Measurements from ENCODE around the gene SLC6A8.

The SLC6A8 gene

GRCh38 chrX:153641627-153642026, 46.1 kb upstream of the SLC6A8 start:
- no peak overlapping the region for H3K27ac ChIP-seq
- no peak for TF ChIP-seq CTCF (conservative IDR thresholded peaks at IDR 0.05)

- no peak for TF ChIP-seq CTCF (conservative IDR thresholded peaks at IDR 0.05)
- H3K27ac ChIP-seq, result no peak overlapping the region
Measured at GRCh38 chrX:153642051-153642654, 45.6 kb upstream of the SLC6A8 start.

- no peak for TF ChIP-seq CTCF (conservative IDR thresholded peaks at IDR 0.05)
- no peak overlapping the region for H3K27ac ChIP-seq
Measured at GRCh38 chrX:153642655-153643430, 44.9 kb upstream of the SLC6A8 start.

GRCh38 chrX:153643431-153644351, 44.0 kb upstream of the SLC6A8 start:
- peak; percentile 41 for TF ChIP-seq CTCF (conservative IDR thresholded peaks at IDR 0.05)
- H3K27ac ChIP-seq, result no peak overlapping the region

GRCh38 chrX:153644356-153645125, 43.2 kb upstream of the SLC6A8 start:
- TF ChIP-seq CTCF (conservative IDR thresholded peaks at IDR 0.05), result 0 out of 2 replicates have a peak, but pooled peaks have one; percentile 0
- H3K27ac ChIP-seq, result no peak overlapping the region

- no peak for TF ChIP-seq CTCF (conservative IDR thresholded peaks at IDR 0.05)
- no peak overlapping the region for H3K27ac ChIP-seq
Measured at GRCh38 chrX:153645151-153645550, 42.6 kb upstream of the SLC6A8 start.

Measured in VCaP (cell line).